ENCODE measurements around the gene PPP2R1B.

The PPP2R1B gene

GRCh38 chr11:111727431-111727830 lies 38.8 kb downstream of the PPP2R1B start:
- no peak for TF ChIP-seq CTCF (IDR thresholded peaks at IDR 0.05; ENCODE audit: borderline replicate concordance, extremely low read depth, low read length, poor library complexity, severe bottlenecking)
- no peak for TF ChIP-seq EZH2 (IDR thresholded peaks at IDR 0.05; ENCODE audit: borderline replicate concordance, low read depth, low read length, severe bottlenecking)
- Histone ChIP-seq H4K20me1 (ENCODE audit: insufficient read depth, low read length) (peaks cover 7% of the 10 kb centered on the region), H3K9me3 (ENCODE audit: insufficient read depth, low read length, severe bottlenecking) (no peaks in the 10 kb centered on the region), H3K4me3 (ENCODE audit: low read depth in 1 of 2, low read length in 2 of 2) (no peak overlapping the region), H3K4me2 (ENCODE audit: insufficient read depth, low read length) (no peak overlapping the region), H3K4me1 (ENCODE audit: insufficient read depth, low read length) (no peaks in the 10 kb centered on the region), H3K36me3 (ENCODE audit: insufficient read depth, low read length) (peaks cover 62% of the 10 kb centered on the region), H2AFZ (ENCODE audit: low read depth, low read length) (no peak overlapping the region), H3K9ac (ENCODE audit: low read depth, low read length) (no peak overlapping the region), H3K27me3 (ENCODE audit: insufficient read depth, low read length, poor library complexity) (no peaks in the 10 kb centered on the region), H3K79me2 (ENCODE audit: insufficient read depth, low read length) (no peaks in the 10 kb centered on the region), H3K27ac (ENCODE audit: low read length) (no peak overlapping the region)
- DNase-seq = no peak
- ATAC-seq (ENCODE audit: insufficient read depth, low read depth) = no peak

GRCh38 chr11:111726301-111726713 lies 39.9 kb downstream of the PPP2R1B start:
- Histone ChIP-seq H3K4me3 (ENCODE audit: low read depth in 1 of 2, low read length in 2 of 2) (no peak overlapping the region), H3K36me3 (ENCODE audit: insufficient read depth, low read length) (peaks cover 73% of the 10 kb centered on the region), H4K20me1 (ENCODE audit: insufficient read depth, low read length) (peaks cover 7% of the 10 kb centered on the region), H3K79me2 (ENCODE audit: insufficient read depth, low read length) (no peaks in the 10 kb centered on the region), H3K9me3 (ENCODE audit: insufficient read depth, low read length, severe bottlenecking) (no peaks in the 10 kb centered on the region), H3K27ac (ENCODE audit: low read length) (no peak overlapping the region), H3K27me3 (ENCODE audit: insufficient read depth, low read length, poor library complexity) (no peaks in the 10 kb centered on the region), H2AFZ (ENCODE audit: low read depth, low read length) (no peak overlapping the region), H3K9ac (ENCODE audit: low read depth, low read length) (no peak overlapping the region), H3K4me2 (ENCODE audit: insufficient read depth, low read length) (no peak overlapping the region), H3K4me1 (ENCODE audit: insufficient read depth, low read length) (no peaks in the 10 kb centered on the region)
- DNase-seq (no peak), ATAC-seq (ENCODE audit: insufficient read depth, low read depth) (no peak)
- TF ChIP-seq EZH2 (IDR thresholded peaks at IDR 0.05; ENCODE audit: borderline replicate concordance, low read depth, low read length, severe bottlenecking) = no peak
- TF ChIP-seq CTCF (IDR thresholded peaks at IDR 0.05; ENCODE audit: borderline replicate concordance, extremely low read depth, low read length, poor library complexity, severe bottlenecking) = no peak

GRCh38 chr11:111725621-111726020 lies 40.6 kb downstream of the PPP2R1B start:
- Histone ChIP-seq H3K27me3 (ENCODE audit: insufficient read depth, low read length, poor library complexity) (no peaks in the 10 kb centered on the region), H3K9ac (ENCODE audit: low read depth, low read length) (no peak overlapping the region), H3K4me2 (ENCODE audit: insufficient read depth, low read length) (no peak overlapping the region), H2AFZ (ENCODE audit: low read depth, low read length) (no peak overlapping the region), H3K79me2 (ENCODE audit: insufficient read depth, low read length) (no peaks in the 10 kb centered on the region), H3K4me1 (ENCODE audit: insufficient read depth, low read length) (no peaks in the 10 kb centered on the region), H3K9me3 (ENCODE audit: insufficient read depth, low read length, severe bottlenecking) (no peaks in the 10 kb centered on the region), H3K27ac (ENCODE audit: low read length) (no peak overlapping the region), H3K36me3 (ENCODE audit: insufficient read depth, low read length) (peaks cover 76% of the 10 kb centered on the region), H4K20me1 (ENCODE audit: insufficient read depth, low read length) (0 out of 2 replicates have a peak, but pooled peaks cover 3% of the 10 kb centered on the region), H3K4me3 (ENCODE audit: low read depth in 1 of 2, low read length in 2 of 2) (no peak overlapping the region)
- ATAC-seq (ENCODE audit: insufficient read depth, low read depth) = no peak
- TF ChIP-seq CTCF (IDR thresholded peaks at IDR 0.05; ENCODE audit: borderline replicate concordance, extremely low read depth, low read length, poor library complexity, severe bottlenecking) (no peak), EZH2 (IDR thresholded peaks at IDR 0.05; ENCODE audit: borderline replicate concordance, low read depth, low read length, severe bottlenecking) (no peak)
- DNase-seq = no peak

Measured in DND-41 (cell line).